ENCODE data around the gene PEX5. TPM values are rescaled to one million over a fixed set of nuclear protein-coding genes. Genes with fewer than 3 reads are reported as not detected.

PEX5 gene
- total RNA-seq, 1 donor from 2014 or later: 26.8 TPM

DNA sequence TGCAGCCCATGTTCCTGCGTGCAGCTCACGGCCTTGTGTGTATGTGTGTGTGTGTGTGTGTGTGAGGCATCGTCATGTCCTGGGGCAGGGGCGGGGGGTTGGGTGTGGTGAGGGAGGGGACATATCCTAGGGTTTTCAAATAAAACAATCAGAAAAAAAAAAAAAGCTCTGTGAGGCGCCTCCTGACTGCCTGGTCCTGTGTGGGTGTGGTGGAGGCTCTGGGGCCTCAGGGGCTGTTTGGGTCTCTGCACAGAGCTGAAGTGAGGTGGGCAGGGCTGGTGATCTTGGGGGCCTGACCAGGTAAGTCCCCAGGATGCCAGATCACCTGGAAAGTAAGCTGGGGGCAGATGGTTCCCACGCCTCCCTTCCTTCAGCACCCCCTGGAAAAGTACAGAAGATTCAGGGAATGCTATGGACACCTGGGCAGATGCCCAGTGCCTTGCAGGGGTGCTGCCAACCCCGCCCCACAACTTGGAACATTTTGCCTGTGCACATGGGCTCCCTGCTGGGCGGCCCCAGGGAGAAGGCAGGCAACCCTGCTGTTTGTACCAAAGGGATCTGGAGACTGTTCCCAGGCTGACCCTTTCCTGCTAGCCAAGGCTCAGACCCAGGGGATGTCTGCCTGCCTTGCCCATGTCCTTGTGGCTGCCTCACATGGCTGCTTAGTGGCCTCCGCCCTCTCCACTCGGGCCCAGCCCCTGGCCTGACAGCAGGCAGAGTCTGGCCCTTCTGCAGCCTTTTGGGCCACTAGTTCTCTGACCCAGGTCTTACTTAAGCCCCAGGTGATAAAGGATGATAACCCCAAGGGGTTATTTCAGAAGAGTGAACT lies 30.5 kb upstream of the PEX5 start:
- POLR2A ChIA-PET: no interaction called here
- ATAC-seq (ENCODE audit: low read depth): no peak
- Mint-ChIP-seq H3K27me3 (peaks cover 13% of the 10 kb centered on the region), H3K36me3 (ENCODE audit: low read depth) (peaks cover 3% of the 10 kb centered on the region), H3K9me3 (no peaks in the 10 kb centered on the region), H3K4me3 (no peak overlapping the region), H3K27ac (no peak overlapping the region), H3K4me1 (peaks cover 2% of the 10 kb centered on the region)
- CTCF ChIA-PET: no interaction called here
- no peak for TF ChIP-seq CTCF (IDR thresholded peaks at IDR 0.05)
- DNase-seq: no peak
- intact Hi-C loops (cut with micrococcal nuclease): no loop called here

DNA sequence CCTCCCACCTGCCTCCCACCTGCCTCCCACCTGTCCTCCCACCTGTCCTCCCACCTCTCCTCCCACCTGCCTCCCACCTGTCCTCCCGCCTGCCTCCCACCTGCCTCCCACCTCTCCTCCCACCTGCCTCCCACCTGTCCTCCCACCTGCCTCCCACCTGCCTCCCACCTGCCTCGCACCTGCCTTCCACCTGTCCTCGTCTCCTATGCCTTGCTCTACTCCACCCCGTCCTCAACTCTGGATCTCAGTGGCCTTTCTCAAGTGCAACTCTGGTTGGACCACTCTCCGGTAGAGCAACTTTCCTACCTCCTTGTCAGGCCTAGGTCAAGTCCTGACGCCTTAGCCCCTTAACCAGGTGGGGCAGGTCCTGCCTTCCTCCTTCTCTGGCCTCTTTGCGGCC lies 29.3 kb upstream of the PEX5 start:
- ChIA-PET CTCF (no interaction called here), POLR2A (no interaction called here)
- Mint-ChIP-seq H3K36me3 (ENCODE audit: low read depth) (no peaks in the 10 kb centered on the region), H3K27me3 (peaks cover 14% of the 10 kb centered on the region), H3K4me1 (peaks cover 2% of the 10 kb centered on the region), H3K27ac (no peak overlapping the region), H3K4me3 (no peak overlapping the region), H3K9me3 (no peaks in the 10 kb centered on the region)
- intact Hi-C loops (cut with micrococcal nuclease): no loop called here
- ATAC-seq (ENCODE audit: low read depth): no peak
- no peak for DNase-seq
- TF ChIP-seq CTCF (IDR thresholded peaks at IDR 0.05): no peak

DNA sequence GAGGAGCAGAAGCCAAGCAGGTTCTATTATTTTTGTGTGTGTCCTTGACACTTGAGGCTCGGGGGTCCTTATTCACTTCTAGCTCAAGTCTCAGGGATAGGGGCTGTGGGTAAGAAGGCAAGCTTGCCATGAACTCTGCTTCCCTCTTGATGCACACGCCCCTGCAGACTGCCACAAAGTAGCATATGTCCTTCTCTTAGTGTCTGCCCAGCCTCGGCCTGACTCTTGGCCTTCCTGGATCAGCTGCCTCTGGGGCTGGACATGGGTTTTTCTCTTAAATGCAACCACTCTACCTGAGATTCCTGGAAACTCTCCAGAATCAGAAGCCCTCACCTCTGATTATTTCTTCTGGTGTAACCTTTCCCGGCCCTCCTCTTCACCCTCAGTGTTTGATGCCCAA lies 28.2 kb upstream of the PEX5 start:
- ChIA-PET POLR2A (no interaction called here), CTCF (no interaction called here)
- intact Hi-C loops (cut with micrococcal nuclease): no loop called here
- peaks cover 2% of the 10 kb centered on the region for H3K4me1 Mint-ChIP-seq
- H3K36me3 Mint-ChIP-seq (ENCODE audit: low read depth): no peaks in the 10 kb centered on the region
- TF ChIP-seq CTCF (IDR thresholded peaks at IDR 0.05): no peak
- H3K27me3 Mint-ChIP-seq: peaks cover 20% of the 10 kb centered on the region
- DNase-seq (no peak), ATAC-seq (ENCODE audit: low read depth) (no peak)
- no peak overlapping the region for H3K4me3 Mint-ChIP-seq
- no peak overlapping the region for H3K27ac Mint-ChIP-seq
- H3K9me3 Mint-ChIP-seq: no peaks in the 10 kb centered on the region

GRCh38 chr12:7161811-7162210 lies 27.7 kb upstream of the PEX5 start:
- CTCF ChIA-PET: no interaction called here
- H3K27ac Mint-ChIP-seq: no peak overlapping the region

GRCh38 chr12:7162691-7163114 lies 26.8 kb upstream of the PEX5 start:
- H3K9me3 Mint-ChIP-seq: peaks cover 3% of the 10 kb centered on the region
- intact Hi-C loops (cut with micrococcal nuclease): no loop called here
- H3K27me3 Mint-ChIP-seq: peaks cover 20% of the 10 kb centered on the region
- H3K36me3 Mint-ChIP-seq (ENCODE audit: low read depth): no peaks in the 10 kb centered on the region
- ATAC-seq (ENCODE audit: low read depth): no peak
- H3K4me3 Mint-ChIP-seq: no peak overlapping the region
- DNase-seq: no peak
- CTCF ChIA-PET: no interaction called here
- H3K4me1 Mint-ChIP-seq: peaks cover 2% of the 10 kb centered on the region
- no peak overlapping the region for H3K27ac Mint-ChIP-seq
- POLR2A ChIA-PET: no interaction called here
- no peak for TF ChIP-seq CTCF (IDR thresholded peaks at IDR 0.05)

More at GRCh38 chr12:7161811-7162210, 27.7 kb upstream of the PEX5 start:
- H3K27me3 Mint-ChIP-seq: peaks cover 20% of the 10 kb centered on the region
- intact Hi-C loops (cut with micrococcal nuclease): no loop called here
- TF ChIP-seq CTCF (IDR thresholded peaks at IDR 0.05): no peak
- H3K36me3 Mint-ChIP-seq (ENCODE audit: low read depth): no peaks in the 10 kb centered on the region
- ATAC-seq (ENCODE audit: low read depth): no peak
- no peak overlapping the region for H3K4me3 Mint-ChIP-seq
- POLR2A ChIA-PET: no interaction called here
- H3K9me3 Mint-ChIP-seq: no peaks in the 10 kb centered on the region
- H3K4me1 Mint-ChIP-seq: peaks cover 2% of the 10 kb centered on the region
- DNase-seq: no peak
